ENCODE data around the gene DBNDD1.

DNA sequence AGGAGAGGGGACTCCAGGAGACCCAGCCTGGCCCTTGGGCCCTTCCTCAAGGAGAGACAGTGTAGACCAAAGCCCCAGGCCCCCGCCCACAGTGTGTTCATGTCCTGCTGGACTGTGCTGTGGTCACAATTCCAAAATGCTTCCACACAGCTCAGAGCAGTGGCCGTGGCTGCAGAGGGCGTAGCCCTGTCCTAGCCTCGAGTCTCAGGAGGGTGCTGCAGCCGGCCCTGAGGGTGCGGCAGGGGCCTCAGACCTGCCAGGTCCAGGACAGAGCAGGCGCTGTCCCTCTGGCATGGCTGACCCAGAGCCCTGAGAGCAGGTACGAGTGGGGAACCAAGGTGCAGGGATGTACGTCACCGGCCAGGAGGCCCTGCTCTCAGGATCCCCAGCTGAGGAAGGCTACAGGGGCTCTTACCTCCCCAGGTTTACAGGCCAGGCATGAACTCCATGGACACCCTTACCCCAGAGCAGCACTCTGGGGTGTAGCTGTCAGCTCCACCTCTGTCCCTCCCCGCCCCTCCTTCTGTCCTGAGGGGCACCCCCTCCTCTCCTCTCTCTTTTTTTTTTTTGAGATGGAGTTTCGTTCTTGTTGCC lies 7.3 kb downstream of the DBNDD1 start:
- TF ChIP-seq, protein P1, sequence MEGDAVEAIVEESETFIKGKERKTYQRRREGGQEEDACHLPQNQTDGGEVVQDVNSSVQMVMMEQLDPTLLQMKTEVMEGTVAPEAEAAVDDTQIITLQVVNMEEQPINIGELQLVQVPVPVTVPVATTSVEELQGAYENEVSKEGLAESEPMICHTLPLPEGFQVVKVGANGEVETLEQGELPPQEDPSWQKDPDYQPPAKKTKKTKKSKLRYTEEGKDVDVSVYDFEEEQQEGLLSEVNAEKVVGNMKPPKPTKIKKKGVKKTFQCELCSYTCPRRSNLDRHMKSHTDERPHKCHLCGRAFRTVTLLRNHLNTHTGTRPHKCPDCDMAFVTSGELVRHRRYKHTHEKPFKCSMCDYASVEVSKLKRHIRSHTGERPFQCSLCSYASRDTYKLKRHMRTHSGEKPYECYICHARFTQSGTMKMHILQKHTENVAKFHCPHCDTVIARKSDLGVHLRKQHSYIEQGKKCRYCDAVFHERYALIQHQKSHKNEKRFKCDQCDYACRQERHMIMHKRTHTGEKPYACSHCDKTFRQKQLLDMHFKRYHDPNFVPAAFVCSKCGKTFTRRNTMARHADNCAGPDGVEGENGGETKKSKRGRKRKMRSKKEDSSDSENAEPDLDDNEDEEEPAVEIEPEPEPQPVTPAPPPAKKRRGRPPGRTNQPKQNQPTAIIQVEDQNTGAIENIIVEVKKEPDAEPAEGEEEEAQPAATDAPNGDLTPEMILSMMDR (conservative IDR thresholded peaks at IDR 0.05; ENCODE audit: low read depth in 2 of 2) = no peak
- TF ChIP-seq POLR2AphosphoS5 (IDR thresholded peaks at IDR 0.05; ENCODE audit: low read depth) (no peak), ZNF331 (CRISPR knock-in tag; IDR thresholded peaks at IDR 0.05; ENCODE audit: low read depth) (no peak), EZH2 (IDR thresholded peaks at IDR 0.05; ENCODE audit: low read depth, unreplicated experiment) (no peak), CREB1 (CRISPR knock-in tag; IDR thresholded peaks at IDR 0.05; ENCODE audit: low read depth) (no peak), JUNB (IDR thresholded peaks at IDR 0.05; ENCODE audit: unreplicated experiment) (no peak)
